ENCODE results near the gene MED15.

DNA sequence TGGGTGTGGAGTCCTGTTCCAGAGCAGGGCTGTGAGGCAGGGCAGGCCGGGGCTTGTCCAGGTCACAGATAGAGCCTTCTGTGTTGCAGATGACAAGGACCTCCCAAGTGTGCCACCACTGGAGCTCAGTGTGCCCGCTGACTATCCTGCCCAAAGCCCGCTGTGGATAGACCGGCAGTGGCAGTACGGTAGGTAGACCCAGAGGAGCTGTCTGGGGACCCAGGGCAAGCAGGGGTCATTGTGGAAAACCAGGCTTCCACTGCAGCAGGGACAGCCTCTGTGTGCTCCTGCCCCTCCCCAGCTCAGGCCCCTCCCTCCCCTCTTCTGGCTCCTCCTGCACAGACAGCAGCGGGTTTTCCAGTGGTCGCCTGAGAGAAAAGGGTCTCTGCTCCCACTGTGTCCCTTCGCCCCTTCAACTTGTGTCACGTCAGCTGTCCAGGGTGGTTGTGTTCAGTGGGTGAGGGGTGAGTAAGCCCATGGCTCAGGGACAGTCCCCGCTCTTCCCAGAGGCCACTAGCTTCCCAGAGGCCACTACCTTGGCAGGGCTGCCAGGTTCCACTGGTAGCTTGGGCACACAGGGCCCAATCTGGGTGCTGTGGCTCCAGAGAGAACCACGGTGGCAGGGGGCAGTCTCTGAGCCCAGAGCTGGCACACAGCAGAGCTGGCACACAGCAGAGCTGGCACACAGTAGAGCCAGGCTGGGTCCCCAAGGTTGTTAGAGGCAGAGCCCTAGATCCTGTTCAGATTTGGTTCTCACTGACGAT is 78.4 kb downstream of the MED15 start:
- no peak for TF ChIP-seq POLR2A (IDR thresholded peaks at IDR 0.05)
- TF ChIP-seq, protein P1, sequence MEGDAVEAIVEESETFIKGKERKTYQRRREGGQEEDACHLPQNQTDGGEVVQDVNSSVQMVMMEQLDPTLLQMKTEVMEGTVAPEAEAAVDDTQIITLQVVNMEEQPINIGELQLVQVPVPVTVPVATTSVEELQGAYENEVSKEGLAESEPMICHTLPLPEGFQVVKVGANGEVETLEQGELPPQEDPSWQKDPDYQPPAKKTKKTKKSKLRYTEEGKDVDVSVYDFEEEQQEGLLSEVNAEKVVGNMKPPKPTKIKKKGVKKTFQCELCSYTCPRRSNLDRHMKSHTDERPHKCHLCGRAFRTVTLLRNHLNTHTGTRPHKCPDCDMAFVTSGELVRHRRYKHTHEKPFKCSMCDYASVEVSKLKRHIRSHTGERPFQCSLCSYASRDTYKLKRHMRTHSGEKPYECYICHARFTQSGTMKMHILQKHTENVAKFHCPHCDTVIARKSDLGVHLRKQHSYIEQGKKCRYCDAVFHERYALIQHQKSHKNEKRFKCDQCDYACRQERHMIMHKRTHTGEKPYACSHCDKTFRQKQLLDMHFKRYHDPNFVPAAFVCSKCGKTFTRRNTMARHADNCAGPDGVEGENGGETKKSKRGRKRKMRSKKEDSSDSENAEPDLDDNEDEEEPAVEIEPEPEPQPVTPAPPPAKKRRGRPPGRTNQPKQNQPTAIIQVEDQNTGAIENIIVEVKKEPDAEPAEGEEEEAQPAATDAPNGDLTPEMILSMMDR (IDR thresholded peaks at IDR 0.05) = no peak
